OCI-LY7 (cell line): ENCODE results near the gene RNF148. TPM values are rescaled to one million over a fixed set of nuclear protein-coding genes. Genes with fewer than 3 reads are reported as not detected.

ENCODE experiments used
- BruUV-seq: library from RNA; stranded (reverse); fragments of 400-500 nt; replicated peaks from 2 replicates; lab custom pipeline; 2021; lab: Mats Ljungman, UMichigan
- CTCF ChIA-PET: fragments of 300-600 bp; sonication (Branson Sonifier 250); formaldehyde crosslinking; loops from one replicate; lab custom pipeline; 2022; ENCODE audit warnings: antibody characterized with exemption; ENCODE audit not compliant: unreplicated experiment; lab: Charles Lee
- POLR2A ChIA-PET: fragments of 300-600 bp; sonication (Branson Sonifier 250); formaldehyde crosslinking; loops from one replicate; lab custom pipeline; 2022; ENCODE audit warnings: antibody characterized with exemption; lab: Charles Lee
- DNase-seq: peaks from one replicate; pipeline ENCODE4 v3.0.0-alpha.2; 2015; ENCODE audit warnings: low spot score
- H2AFZ ChIP-seq: fragments of 200-600 bp; sonication (generic), shearing (Covaris generic); 2 replicates; pipeline ENCODE4 v1.6.1; 2014; ENCODE audit warnings: mild to moderate bottlenecking, antibody characterized with exemption, low read length, moderate library complexity
- H3K27ac ChIP-seq: fragments of 200-600 bp; sonication (generic); 2 replicates; pipeline ENCODE4 v1.5.1; 2014; ENCODE audit warnings: mixed run types, low read depth, mild to moderate bottlenecking, moderate library complexity, low read length, inconsistent platforms; ENCODE audit not compliant: poor library complexity, severe bottlenecking
- H3K36me3 ChIP-seq: fragments of 200-600 bp; sonication (generic); 2 replicates; pipeline ENCODE4 v1.6.1; 2014; ENCODE audit warnings: mild to moderate bottlenecking, antibody characterized with exemption, low read length, moderate library complexity, mixed read lengths; ENCODE audit not compliant: insufficient read depth
- H3K4me1 ChIP-seq: fragments of 200-600 bp; sonication (generic); 2 replicates; pipeline ENCODE4 v1.5.1; 2014; ENCODE audit warnings: mild to moderate bottlenecking, low read length; ENCODE audit not compliant: insufficient read depth, poor library complexity, severe bottlenecking
- H3K4me2 ChIP-seq: fragments of 200-600 bp; sonication (generic); 2 replicates; pipeline ENCODE4 v1.6.1; 2014; ENCODE audit warnings: mild to moderate bottlenecking, low read length
- H3K4me3 ChIP-seq: fragments of 200-600 bp; sonication (generic); 2 replicates; pipeline ENCODE4 v1.5.1; 2014; ENCODE audit warnings: mild to moderate bottlenecking, low read depth, low read length; ENCODE audit not compliant: poor library complexity, severe bottlenecking
- H3K79me2 ChIP-seq: fragments of 200-600 bp; sonication (generic); 2 replicates; pipeline ENCODE4 v1.6.1; 2016; ENCODE audit warnings: low read depth, mild to moderate bottlenecking, low read length, moderate library complexity, mixed read lengths; ENCODE audit not compliant: insufficient read depth
- H3K9me2 ChIP-seq: fragments of 200-600 bp; sonication (generic); 2 replicates; pipeline ENCODE4 v1.6.1; 2016; ENCODE audit warnings: mild to moderate bottlenecking, low read length, mixed read lengths; ENCODE audit not compliant: insufficient read depth
- H3K9me3 ChIP-seq: fragments of 200-600 bp; sonication (generic); 2 replicates; pipeline ENCODE4 v1.6.1; 2014; ENCODE audit warnings: mild to moderate bottlenecking, mixed run types, low read length, mixed read lengths
- H4K20me1 ChIP-seq: fragments of 200-600 bp; sonication (generic); 2 replicates; pipeline ENCODE4 v1.6.1; 2014; ENCODE audit warnings: mild to moderate bottlenecking, antibody characterized with exemption, low read length, moderate library complexity, mixed read lengths; ENCODE audit not compliant: insufficient read depth
- EZH2phosphoT487 ChIP-seq: fragments of 200-600 bp; sonication (generic); IDR thresholded peaks from 2 replicates; pipeline ENCODE4 v1.6.1; 2018; ENCODE audit warnings: low read depth, borderline replicate concordance, mild to moderate bottlenecking, mixed run types, antibody characterized with exemption, low read length, moderate library complexity, mixed read lengths
- intact Hi-C: fragments of 100-400 bp; cut with micrococcal nuclease; formaldehyde crosslinking; loops from one replicate; pipeline ENCODE4 v1.10.0; 2022; ENCODE audit not compliant: unreplicated experiment
- small RNA-seq: library from RNA; depleted of rRNA; stranded (forward); fragments of <200 nt; gene quantifications from one replicate; pipeline ENCODE3, GENCODE V24; 2014
- total RNA-seq, 2 experiments: library from RNA; depleted of rRNA in 1 of 2; stranded (reverse); fragments of >200 nt in 1 of 2; shearing (Covaris generic) in 1 of 2; gene quantifications; 2 replicates each; pipeline ENCODE4 v1.2.3, GENCODE V29; 2014 to 2022
- TF ChIP-seq, protein P1 (sequence below): fragments of 200-600 bp; sonication (generic); conservative IDR thresholded peaks from 2 replicates; pipeline ENCODE4 v1.5.1; 2014; ENCODE audit warnings: mild to moderate bottlenecking, antibody characterized with exemption, low read length, moderate library complexity, mixed read lengths

RNF148 gene
- total RNA-seq, 2 experiments from 2014 or later: not detected

DNA sequence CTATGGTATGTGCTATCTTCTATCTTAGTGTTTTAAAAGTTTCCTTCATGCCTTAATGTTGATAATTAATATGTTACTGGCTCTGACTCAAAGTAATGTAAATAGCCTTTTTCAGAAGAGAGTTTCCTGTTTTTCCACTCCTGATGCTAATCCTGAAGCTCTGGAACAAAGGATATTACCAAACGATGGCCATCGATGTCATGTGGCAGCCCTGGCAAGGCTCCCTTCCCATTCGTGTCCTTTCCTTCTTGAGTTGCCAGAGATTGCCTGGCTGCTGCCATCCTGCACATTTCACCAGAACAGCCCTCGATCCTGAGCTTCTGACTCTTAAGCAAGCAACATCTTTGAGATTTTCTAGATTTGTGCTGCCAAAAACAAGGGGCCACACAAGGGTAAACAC, 49.8 kb downstream of the RNF148 start:
- Histone ChIP-seq H2AFZ (no peak overlapping the region), H3K36me3 (no peaks in the 10 kb centered on the region), H3K79me2 (no peaks in the 10 kb centered on the region), H3K9me3 (no peaks in the 10 kb centered on the region), H3K9me2 (no peaks in the 10 kb centered on the region), H4K20me1 (no peaks in the 10 kb centered on the region), H3K4me3 (no peak overlapping the region), H3K27ac (no peak overlapping the region), H3K4me2 (no peak overlapping the region), H3K4me1 (no peaks in the 10 kb centered on the region)
- TF ChIP-seq, protein P1, sequence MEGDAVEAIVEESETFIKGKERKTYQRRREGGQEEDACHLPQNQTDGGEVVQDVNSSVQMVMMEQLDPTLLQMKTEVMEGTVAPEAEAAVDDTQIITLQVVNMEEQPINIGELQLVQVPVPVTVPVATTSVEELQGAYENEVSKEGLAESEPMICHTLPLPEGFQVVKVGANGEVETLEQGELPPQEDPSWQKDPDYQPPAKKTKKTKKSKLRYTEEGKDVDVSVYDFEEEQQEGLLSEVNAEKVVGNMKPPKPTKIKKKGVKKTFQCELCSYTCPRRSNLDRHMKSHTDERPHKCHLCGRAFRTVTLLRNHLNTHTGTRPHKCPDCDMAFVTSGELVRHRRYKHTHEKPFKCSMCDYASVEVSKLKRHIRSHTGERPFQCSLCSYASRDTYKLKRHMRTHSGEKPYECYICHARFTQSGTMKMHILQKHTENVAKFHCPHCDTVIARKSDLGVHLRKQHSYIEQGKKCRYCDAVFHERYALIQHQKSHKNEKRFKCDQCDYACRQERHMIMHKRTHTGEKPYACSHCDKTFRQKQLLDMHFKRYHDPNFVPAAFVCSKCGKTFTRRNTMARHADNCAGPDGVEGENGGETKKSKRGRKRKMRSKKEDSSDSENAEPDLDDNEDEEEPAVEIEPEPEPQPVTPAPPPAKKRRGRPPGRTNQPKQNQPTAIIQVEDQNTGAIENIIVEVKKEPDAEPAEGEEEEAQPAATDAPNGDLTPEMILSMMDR: no peak
- no peak for TF ChIP-seq EZH2phosphoT487
- DNase-seq: no peak
- ChIA-PET CTCF (no interaction called here), POLR2A (interaction anchor here (1.1 kb wide), 1 partner anchor 16 kb away, joined by 3 read pairs; no protein-coding TSS in a partner anchor)
- intact Hi-C loops: no loop called here
- no TSS peak for BruUV-seq

Small RNAs within 50 kb of the gene (small RNA-seq; reads per million reads assigned to genes)
- gene AC006463.1: not detected

Other genes with a start within 250 kb of the RNF148 start
- gene RNF133, start 3.8 kb downstream of the RNF148 start, total RNA-seq (2014; rRNA removed; shearing (Covaris generic)): not detected in 2 replicates
- not detected in 2 replicates for gene RNF133, start 3.8 kb downstream of the RNF148 start, total RNA-seq (2022)
- gene CADPS2, start 183.5 kb upstream of the RNF148 start, total RNA-seq (2014; rRNA removed; shearing (Covaris generic)): not detected in 2 replicates
- gene CADPS2, start 183.5 kb upstream of the RNF148 start, total RNA-seq (2022): not detected in 2 replicates